ENCODE results near the gene SDCCAG8.

SDCCAG8 gene

GRCh38 chr1:243311809-243312208 lies 56.0 kb downstream of the SDCCAG8 start:
- H3K27me3 ChIP-seq (ENCODE audit: control insufficient read depth, insufficient read depth, low read length): no peaks in the 10 kb centered on the region
- H3K36me3 ChIP-seq (ENCODE audit: control insufficient read depth, insufficient read depth, low read length): no peaks in the 10 kb centered on the region
- no peaks in the 10 kb centered on the region for H3K9me3 ChIP-seq (ENCODE audit: control insufficient read depth, insufficient read depth, low read length)
- no peak overlapping the region for H3K9ac ChIP-seq (ENCODE audit: low read depth, low read length)
- no peak overlapping the region for H3K4me3 ChIP-seq (ENCODE audit: low read depth, low read length)
- peaks cover 30% of the 10 kb centered on the region for H3K4me1 ChIP-seq (ENCODE audit: control insufficient read depth, insufficient read depth, low read length)
- no peak overlapping the region for H3K27ac ChIP-seq (ENCODE audit: low read depth, low read length)

- peaks cover 20% of the 10 kb centered on the region for H3K4me1 ChIP-seq (ENCODE audit: control insufficient read depth, insufficient read depth, low read length)
- H3K9ac ChIP-seq (ENCODE audit: low read depth, low read length): no peak overlapping the region
- no peaks in the 10 kb centered on the region for H3K27me3 ChIP-seq (ENCODE audit: control insufficient read depth, insufficient read depth, low read length)
- no peak overlapping the region for H3K27ac ChIP-seq (ENCODE audit: low read depth, low read length)
- H3K36me3 ChIP-seq (ENCODE audit: control insufficient read depth, insufficient read depth, low read length): no peaks in the 10 kb centered on the region
- no peaks in the 10 kb centered on the region for H3K9me3 ChIP-seq (ENCODE audit: control insufficient read depth, insufficient read depth, low read length)
- H3K4me3 ChIP-seq (ENCODE audit: low read depth, low read length): no peak overlapping the region
Observed at GRCh38 chr1:243312952-243313634, 57.3 kb downstream of the SDCCAG8 start.

DNA sequence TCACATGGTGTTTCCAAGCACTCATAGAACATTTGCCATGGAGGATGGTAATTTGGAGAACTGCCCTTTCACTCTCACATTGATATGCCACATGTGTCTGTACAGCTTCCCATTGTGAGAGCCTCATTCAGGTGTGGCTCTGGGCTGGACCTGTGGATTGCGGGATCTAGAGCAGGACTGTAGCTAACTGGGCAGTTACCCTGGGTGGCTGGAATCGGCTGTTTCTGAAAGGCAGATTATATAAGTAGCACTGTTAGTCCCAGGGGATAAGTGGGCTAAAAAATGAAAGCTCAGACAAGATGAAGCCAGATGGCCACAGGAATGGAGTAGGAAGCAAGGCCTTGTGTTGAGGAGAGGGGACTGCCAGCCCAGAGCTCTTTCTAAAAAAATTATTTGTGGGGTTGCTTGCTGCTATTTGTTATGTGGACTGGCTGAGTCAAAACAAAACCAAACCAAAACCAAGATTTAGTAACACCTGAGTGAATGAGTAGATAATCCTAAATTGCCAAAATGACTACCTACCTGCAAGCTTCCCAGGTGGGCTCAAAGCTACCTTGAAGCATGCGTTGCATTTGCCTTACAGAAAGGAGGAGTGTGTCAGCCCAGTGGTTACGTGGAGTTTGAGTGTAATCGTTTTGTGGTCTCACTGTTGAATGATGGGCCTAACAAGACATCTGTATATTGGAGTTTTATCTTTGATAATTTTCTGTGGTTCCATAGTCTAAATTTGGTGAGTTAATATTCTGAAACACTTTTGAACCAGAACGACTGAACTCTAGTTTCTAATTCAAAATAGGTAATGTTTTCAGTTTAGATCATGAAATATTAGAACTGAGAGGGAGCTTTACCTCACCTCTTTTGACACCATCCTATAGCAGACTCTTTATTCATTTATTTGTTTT lies 58.0 kb downstream of the SDCCAG8 start:
- no peaks in the 10 kb centered on the region for H3K36me3 ChIP-seq (ENCODE audit: control insufficient read depth, insufficient read depth, low read length)
- H3K27me3 ChIP-seq (ENCODE audit: control insufficient read depth, insufficient read depth, low read length): no peaks in the 10 kb centered on the region
- no peak overlapping the region for H3K9ac ChIP-seq (ENCODE audit: low read depth, low read length)
- H3K4me3 ChIP-seq (ENCODE audit: low read depth, low read length): no peak overlapping the region
- H3K9me3 ChIP-seq (ENCODE audit: control insufficient read depth, insufficient read depth, low read length): no peaks in the 10 kb centered on the region
- H3K27ac ChIP-seq (ENCODE audit: low read depth, low read length): no peak overlapping the region
- H3K4me1 ChIP-seq (ENCODE audit: control insufficient read depth, insufficient read depth, low read length): peaks cover 18% of the 10 kb centered on the region

GRCh38 chr1:243315455-243315854 lies 59.6 kb downstream of the SDCCAG8 start:
- no peaks in the 10 kb centered on the region for H3K9me3 ChIP-seq (ENCODE audit: control insufficient read depth, insufficient read depth, low read length)
- H3K4me3 ChIP-seq (ENCODE audit: low read depth, low read length): no peak overlapping the region
- H3K4me1 ChIP-seq (ENCODE audit: control insufficient read depth, insufficient read depth, low read length): peaks cover 18% of the 10 kb centered on the region
- H3K36me3 ChIP-seq (ENCODE audit: control insufficient read depth, insufficient read depth, low read length): no peaks in the 10 kb centered on the region
- no peaks in the 10 kb centered on the region for H3K27me3 ChIP-seq (ENCODE audit: control insufficient read depth, insufficient read depth, low read length)
- H3K27ac ChIP-seq (ENCODE audit: low read depth, low read length): peak overlapping the region; percentile 57
- H3K9ac ChIP-seq (ENCODE audit: low read depth, low read length): 0 out of 2 replicates have a peak overlapping the region, but pooled peaks have one; percentile 3

- Histone ChIP-seq H3K36me3 (ENCODE audit: control insufficient read depth, insufficient read depth, low read length) (no peaks in the 10 kb centered on the region), H3K4me1 (ENCODE audit: control insufficient read depth, insufficient read depth, low read length) (peaks cover 16% of the 10 kb centered on the region), H3K9ac (ENCODE audit: low read depth, low read length) (peak overlapping the region; percentile 3), H3K27me3 (ENCODE audit: control insufficient read depth, insufficient read depth, low read length) (no peaks in the 10 kb centered on the region), H3K9me3 (ENCODE audit: control insufficient read depth, insufficient read depth, low read length) (no peaks in the 10 kb centered on the region), H3K4me3 (ENCODE audit: low read depth, low read length) (peak overlapping the region; percentile 37; the same call in 1 of the 2 replicates), H3K27ac (ENCODE audit: low read depth, low read length) (peak overlapping the region; percentile 57)
Observed at GRCh38 chr1:243315893-243316292, 60.1 kb downstream of the SDCCAG8 start.

GRCh38 chr1:243316366-243316989 lies 60.6 kb downstream of the SDCCAG8 start:
- Histone ChIP-seq H3K4me3 (ENCODE audit: low read depth, low read length) (peak overlapping the region; percentile 37; the same call in 1 of the 2 replicates), H3K27me3 (ENCODE audit: control insufficient read depth, insufficient read depth, low read length) (no peaks in the 10 kb centered on the region), H3K9me3 (ENCODE audit: control insufficient read depth, insufficient read depth, low read length) (no peaks in the 10 kb centered on the region), H3K9ac (ENCODE audit: low read depth, low read length) (peak overlapping the region; percentile 3), H3K36me3 (ENCODE audit: control insufficient read depth, insufficient read depth, low read length) (no peaks in the 10 kb centered on the region), H3K27ac (ENCODE audit: low read depth, low read length) (peak overlapping the region; percentile 57), H3K4me1 (ENCODE audit: control insufficient read depth, insufficient read depth, low read length) (peaks cover 16% of the 10 kb centered on the region)

DNA sequence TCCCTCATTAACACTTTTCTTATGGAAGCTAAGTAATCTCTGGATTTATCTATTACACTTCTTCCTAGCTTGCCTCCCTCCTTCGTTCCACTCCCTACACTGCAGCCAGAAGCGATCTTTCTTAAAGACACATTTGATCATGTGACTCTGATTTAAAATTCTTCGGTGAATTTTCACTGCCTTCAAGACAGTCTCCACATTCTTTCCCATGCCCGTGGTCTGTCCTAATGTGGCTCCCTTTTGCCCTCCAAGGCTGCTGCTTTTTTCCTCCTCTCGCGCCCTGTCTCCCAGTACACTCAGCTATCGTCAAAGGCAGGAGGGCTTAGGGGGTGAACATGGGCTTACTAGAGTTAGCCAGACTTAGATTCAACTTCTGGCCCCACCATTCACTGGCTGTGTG lies 64.4 kb downstream of the SDCCAG8 start:
- Histone ChIP-seq H3K4me1 (ENCODE audit: control insufficient read depth, insufficient read depth, low read length) (peaks cover 16% of the 10 kb centered on the region), H3K9me3 (ENCODE audit: control insufficient read depth, insufficient read depth, low read length) (no peaks in the 10 kb centered on the region), H3K4me3 (ENCODE audit: low read depth, low read length) (no peak overlapping the region), H3K9ac (ENCODE audit: low read depth, low read length) (no peak overlapping the region), H3K27ac (ENCODE audit: low read depth, low read length) (no peak overlapping the region), H3K27me3 (ENCODE audit: control insufficient read depth, insufficient read depth, low read length) (no peaks in the 10 kb centered on the region), H3K36me3 (ENCODE audit: control insufficient read depth, insufficient read depth, low read length) (no peaks in the 10 kb centered on the region)

- no peak overlapping the region for H3K27ac ChIP-seq (ENCODE audit: low read depth, low read length)
- H3K4me1 ChIP-seq (ENCODE audit: control insufficient read depth, insufficient read depth, low read length): no peaks in the 10 kb centered on the region
- H3K27me3 ChIP-seq (ENCODE audit: control insufficient read depth, insufficient read depth, low read length): no peaks in the 10 kb centered on the region
- H3K36me3 ChIP-seq (ENCODE audit: control insufficient read depth, insufficient read depth, low read length): no peaks in the 10 kb centered on the region
- H3K9ac ChIP-seq (ENCODE audit: low read depth, low read length): no peak overlapping the region
- no peaks in the 10 kb centered on the region for H3K9me3 ChIP-seq (ENCODE audit: control insufficient read depth, insufficient read depth, low read length)
- H3K4me3 ChIP-seq (ENCODE audit: low read depth, low read length): no peak overlapping the region
Observed at GRCh38 chr1:243322326-243322725, 66.5 kb downstream of the SDCCAG8 start.

DNA sequence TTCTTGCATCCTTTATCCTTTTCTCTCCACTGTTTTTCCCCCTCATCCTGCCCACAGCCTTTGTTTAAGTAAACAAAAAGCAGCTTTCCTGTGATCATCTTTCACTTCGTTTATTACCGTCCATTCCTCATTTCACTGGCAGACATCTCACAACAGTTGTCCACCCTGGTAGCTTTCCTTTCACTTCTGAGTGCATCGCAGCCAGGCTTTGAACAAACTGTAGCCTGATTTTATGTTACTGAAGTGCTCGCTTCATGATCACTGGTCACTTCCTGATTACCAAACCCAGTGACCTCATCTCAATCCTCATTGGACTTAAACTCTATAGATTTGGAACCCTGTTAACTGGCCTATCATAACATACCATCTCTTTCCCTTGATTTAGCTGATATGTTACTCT lies 67.7 kb downstream of the SDCCAG8 start:
- H3K4me1 ChIP-seq (ENCODE audit: control insufficient read depth, insufficient read depth, low read length): no peaks in the 10 kb centered on the region

DNA sequence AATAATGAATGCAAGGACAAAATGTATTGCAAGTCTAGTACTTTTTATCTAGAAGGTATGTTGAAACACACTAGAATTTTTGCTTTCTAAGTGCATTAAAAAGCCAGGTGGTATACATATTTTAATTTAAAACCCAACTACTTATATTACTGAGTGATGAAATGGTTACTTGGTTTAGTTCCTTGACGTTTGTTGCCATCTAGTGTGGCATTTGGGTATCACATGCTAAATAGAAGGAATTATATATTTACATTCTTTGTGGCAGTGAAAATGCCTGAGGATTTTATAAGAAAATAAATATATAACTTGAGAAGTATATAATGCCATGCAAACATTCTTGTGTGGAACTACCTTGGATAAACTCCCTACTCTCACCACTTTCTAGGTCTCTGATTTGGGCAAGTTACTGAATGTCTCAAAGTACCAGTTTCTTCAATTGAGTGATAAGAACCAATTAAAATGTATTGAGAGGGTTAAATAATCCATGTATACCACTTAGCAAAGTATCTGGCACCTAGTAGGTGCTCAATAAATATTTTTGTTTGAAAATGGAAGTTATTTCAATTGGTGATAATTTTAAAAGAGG lies 69.6 kb downstream of the SDCCAG8 start:
- Histone ChIP-seq H3K4me3 (ENCODE audit: low read depth, low read length) (no peak overlapping the region), H3K27me3 (ENCODE audit: control insufficient read depth, insufficient read depth, low read length) (no peaks in the 10 kb centered on the region), H3K9ac (ENCODE audit: low read depth, low read length) (no peak overlapping the region), H3K27ac (ENCODE audit: low read depth, low read length) (no peak overlapping the region), H3K4me1 (ENCODE audit: control insufficient read depth, insufficient read depth, low read length) (no peaks in the 10 kb centered on the region), H3K36me3 (ENCODE audit: control insufficient read depth, insufficient read depth, low read length) (no peaks in the 10 kb centered on the region), H3K9me3 (ENCODE audit: control insufficient read depth, insufficient read depth, low read length) (no peaks in the 10 kb centered on the region)

More for the DNA sequence above, 67.7 kb downstream of the SDCCAG8 start:
- Histone ChIP-seq H3K36me3 (ENCODE audit: control insufficient read depth, insufficient read depth, low read length) (no peaks in the 10 kb centered on the region), H3K27me3 (ENCODE audit: control insufficient read depth, insufficient read depth, low read length) (no peaks in the 10 kb centered on the region), H3K9ac (ENCODE audit: low read depth, low read length) (no peak overlapping the region), H3K27ac (ENCODE audit: low read depth, low read length) (no peak overlapping the region), H3K4me3 (ENCODE audit: low read depth, low read length) (no peak overlapping the region), H3K9me3 (ENCODE audit: control insufficient read depth, insufficient read depth, low read length) (no peaks in the 10 kb centered on the region)

All from HUES48 (cell line).